GM18867 (cell line): ENCODE results near the gene TWNK.

ENCODE experiments used
- ATAC-seq: cut with Tn5 transposase; IDR thresholded peaks from one replicate; pipeline ENCODE4 v1.9.1; 2021; ENCODE audit warnings: mild to moderate bottlenecking, moderate library complexity; ENCODE audit not compliant: unreplicated experiment

The TWNK gene

DNA sequence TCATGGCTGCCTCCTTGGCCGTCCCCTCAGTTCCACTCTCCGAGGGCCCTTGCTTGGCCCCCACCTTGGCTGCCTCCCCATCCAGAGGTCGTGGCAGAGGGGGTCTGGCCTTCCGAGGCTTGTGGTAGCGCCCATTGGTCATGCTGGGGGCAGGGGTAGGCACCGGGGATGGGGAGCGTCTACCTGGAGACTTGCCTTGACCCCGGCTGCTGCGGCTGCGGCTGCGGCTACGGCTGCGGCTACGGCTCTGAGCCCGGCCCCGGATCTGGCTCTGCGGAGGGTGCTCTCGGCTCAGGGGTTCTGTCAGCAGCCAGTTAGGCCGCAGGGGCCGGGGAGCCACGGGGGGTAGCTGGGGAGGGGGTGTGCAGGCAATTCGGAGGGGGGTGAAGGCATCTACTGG lies 23.0 kb downstream of the TWNK start:
- no peak for ATAC-seq

DNA sequence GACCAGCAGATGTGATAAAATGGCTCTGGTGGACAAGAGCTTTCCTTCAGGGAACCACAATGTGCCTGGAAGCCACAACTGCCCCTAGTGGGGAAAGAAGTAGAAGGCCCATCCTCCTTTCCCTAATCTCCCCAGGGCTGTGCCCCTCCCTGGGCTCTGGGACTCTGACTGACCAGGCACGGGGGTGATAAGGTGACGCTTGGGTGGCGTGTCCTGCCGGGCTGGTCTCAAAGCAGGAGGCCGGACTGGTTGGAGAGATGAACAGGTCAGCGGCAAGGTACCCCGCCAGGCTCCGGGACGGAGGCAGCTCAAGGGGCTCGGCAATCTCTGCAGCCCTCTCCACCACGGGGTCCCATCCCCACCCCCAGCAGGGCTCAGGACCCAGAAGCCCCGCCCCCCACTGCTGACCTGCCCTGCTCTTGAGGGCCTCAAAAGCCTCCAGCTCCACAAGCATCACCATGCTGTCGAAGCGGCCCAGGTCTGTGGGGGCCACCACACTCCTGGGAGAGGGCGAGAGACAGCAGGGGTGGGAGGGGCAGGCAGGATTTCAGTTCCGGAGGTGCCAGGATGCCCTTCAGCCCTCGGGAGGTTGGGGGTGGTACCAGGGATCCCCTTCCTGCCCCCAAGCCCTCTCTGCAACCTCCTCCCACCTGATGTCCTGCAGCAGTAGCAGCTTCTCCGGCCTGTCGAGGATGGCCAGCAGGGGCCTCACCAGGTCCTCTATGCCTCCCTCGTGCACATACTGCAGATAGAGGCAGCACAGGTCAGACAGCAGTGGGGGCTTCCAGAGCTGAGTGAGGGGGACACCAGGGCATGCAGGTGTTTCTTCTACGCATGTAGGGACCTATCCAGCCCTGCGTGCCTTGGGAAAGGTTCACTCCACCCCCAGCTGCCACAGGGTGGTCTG lies 24.4 kb downstream of the TWNK start:
- ATAC-seq: no peak

DNA sequence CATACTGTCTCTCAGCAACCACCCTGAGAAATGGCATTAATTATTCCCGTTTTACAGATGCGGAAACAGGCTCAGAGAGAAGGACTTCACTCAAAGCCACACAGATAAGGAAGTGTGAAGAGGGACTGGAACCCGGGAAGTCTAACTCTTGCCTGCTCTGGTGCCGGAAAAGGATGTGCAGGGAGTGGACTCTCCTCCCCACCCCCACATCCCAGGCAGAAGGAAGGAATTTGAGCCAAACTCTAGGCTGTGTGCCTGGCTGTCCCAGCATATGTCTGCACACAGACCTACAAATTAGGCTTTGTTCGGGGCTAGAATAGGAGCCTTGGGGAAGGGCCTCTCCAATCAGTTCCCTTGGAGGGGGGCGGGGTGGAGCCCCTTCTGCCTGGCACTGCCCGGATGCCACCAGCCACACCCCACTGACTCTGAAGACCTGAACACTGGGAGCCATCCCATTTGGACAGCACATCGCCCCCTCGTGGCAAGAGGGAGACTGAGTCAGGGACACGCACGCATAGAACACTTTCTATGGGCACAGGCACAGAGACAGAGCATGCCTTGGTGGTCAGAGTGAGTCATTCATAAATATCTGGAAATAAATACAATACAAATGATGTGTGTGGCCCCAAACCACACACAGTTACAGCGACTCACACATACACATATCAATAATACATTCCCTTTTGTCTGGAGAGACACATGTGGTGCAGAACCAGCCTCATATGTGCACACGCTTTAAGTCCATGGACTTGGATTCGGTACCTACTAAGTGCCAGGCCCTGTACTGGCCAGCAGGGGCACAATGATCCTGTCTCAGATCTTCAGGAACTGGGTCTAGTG lies 25.4 kb downstream of the TWNK start:
- ATAC-seq: peak; percentile 75

DNA sequence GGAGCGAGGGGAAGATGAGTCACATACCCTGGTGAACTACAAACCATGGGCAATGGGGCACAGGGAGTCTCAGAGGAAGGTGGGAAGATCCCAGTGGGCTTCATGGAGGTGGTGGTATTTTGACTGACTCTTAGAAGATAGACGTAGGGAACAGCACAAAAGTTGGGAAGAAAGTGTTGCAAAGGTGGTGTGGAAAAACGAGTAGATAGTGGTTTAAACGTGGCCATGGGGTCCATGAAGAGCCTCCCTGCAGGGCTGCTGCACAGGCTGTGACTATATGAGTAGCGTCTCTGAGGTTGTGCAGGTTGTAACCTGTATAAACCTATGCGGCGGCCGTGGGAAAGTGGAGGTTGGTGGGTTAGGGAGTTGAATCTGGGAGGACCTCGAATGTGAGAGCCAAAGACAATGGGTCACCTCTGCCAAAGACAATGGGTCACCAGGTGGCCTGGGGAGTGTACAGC lies 26.1 kb downstream of the TWNK start:
- ATAC-seq: no peak

DNA sequence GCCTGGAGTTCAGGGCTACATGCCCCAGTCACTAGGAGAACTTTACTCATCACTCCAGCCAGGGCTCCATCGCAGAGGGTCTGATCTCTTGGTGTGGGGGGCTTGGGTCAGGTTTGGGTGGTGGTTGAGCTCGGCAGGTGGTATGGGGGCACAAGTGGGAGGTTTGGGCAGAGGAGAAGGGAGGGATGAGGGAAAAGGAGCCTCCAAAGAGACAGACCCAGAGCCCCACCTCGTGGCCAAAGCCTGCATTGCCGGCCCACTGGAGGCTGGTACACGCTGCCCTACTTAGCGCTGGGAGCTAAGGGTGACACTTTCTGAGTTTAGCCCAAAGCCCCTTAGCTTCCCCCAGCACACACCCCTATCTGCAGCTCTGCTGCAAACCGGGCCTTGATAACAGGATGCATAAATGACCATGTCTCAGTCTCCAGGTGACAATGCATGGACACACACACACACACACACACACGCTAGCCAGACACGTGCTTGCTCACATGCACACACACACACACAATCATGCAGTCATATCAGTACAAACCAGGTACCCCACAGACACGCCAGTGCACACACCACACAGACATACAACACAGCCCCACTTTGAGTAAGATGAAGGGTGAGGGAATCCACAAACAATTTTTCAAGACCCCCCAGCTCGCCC lies 27.0 kb downstream of the TWNK start:
- no peak for ATAC-seq

DNA sequence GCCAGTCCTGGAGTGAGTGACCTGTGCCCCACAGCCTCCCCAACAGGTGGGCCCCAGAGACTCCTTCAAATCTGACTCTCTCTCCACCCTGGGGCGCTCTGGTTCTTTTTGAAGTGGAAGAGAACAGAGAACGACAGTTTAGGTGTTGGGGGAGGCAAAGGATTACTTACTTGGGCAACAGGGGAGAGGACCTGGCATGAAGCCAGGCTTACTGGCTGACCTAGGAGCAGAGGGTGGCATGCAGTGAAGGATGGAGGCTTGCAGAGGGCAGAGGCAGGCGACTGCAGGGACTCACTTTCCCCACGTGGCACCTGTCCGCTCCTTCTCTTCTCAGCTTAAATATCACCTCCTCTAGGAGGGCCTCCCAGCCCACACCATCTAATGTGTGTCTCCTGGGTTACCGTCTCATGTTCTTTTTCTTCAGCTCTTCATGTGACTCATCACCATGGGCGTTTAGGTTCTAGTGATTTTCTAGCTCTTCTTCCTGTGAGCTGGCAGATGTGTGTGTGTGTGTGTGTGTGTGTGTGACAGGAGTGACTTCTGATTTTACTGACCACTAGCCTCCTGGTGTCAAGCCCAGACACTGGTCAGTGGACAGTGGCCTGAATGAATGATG lies 27.7 kb downstream of the TWNK start:
- ATAC-seq: no peak

DNA sequence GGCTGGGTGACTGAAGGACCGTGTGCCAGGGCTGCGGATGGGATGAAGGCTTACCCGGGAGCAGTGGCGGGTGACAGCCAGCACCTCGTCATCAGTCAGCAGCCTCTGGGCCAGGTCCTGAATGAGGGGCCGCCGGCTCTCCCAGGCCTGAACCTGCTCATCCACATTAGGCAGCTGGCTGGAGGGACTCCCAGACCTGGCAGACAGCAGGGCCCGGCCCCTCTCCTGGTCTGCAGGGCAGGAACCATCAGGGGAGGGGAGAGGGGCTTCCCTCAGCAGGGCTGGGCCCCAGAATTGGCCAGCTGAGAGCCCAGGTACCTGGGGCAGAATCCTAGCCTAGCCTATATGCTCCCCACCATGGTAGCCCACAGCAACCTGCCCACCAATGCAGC lies 28.2 kb downstream of the TWNK start:
- ATAC-seq: no peak

DNA sequence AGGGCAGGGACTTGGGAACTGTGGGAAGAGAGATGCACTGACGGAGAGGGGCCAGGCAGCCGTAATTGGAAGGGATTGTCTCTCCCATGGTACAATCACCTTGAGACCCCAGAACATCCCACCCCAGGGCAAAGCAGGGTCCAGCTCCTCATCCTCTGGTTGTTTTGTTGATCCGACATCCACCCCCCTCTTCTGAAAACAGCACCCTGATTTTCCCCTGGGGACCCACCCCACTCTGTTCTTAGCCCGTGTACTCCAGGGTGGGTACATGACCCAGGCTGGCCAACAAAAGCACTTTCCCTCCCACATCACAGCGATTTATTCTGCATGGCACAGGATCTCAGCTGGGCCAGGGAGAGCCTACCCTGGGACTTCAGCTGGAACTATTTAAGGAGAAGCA lies 29.5 kb downstream of the TWNK start:
- ATAC-seq: no peak

DNA sequence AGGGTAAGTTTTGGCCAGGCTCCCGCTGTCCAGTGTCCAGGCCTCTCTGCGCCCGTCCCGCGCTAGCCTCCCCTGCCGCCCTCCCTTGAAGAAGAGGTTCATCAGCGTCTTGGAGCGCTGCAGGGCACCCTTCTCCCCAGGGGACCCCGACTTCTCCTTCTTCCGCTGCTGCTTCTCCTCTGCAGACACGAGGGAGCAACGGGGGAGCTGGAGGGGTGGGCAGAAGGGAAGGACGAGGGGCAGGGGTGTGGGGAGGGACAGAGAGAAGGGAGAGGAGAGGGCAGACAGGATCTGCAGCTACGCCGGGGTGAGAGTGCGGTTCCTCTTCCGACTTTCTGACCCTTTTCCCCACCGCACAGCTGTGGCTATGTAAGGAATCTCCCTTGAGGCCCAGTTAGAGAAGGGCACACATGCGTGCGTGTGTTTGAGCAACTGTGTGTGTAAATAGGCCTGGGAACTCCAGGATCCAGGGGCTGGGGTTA lies 30.8 kb downstream of the TWNK start:
- no peak for ATAC-seq

DNA sequence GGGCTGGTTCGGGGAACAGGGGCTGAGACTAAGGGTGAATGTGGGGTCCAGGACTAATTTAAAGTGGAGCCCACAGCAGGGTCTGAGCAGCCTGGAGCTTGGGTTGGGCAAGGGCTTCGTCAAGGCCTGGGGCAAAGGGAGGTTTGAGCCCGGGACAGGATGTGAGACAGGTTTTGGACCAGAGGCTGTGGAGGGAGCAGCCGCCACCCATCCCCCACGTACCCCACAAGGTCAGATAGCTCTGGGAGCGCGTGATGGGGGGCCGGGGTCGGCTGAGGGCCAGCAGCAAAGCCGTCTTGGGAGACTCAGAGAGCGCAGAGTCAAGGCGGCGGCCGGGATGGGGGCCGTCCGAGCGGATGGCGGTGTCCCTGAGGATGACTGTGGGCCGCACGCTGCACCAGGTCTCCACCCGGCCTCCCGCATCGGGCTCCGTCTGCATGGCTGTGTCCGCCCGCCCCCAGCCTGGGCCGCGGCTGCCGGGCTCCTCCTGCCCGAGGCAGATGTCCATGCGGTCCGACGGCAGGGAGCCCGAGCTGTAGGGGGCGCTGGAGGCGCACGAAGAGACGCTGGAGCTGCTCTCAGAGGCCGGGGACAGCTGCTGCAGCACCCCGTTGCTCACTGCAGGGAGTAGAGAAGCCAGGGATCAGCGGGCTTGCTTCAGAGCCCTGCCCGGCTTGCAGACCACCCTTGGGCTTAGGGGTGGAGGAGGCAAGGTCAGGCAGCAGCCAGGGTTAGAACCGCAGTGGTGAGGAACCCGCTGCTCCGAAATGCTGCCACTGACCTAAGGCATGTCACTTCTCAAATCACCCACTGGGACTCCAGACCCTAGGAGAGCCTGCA lies 31.5 kb downstream of the TWNK start:
- ATAC-seq: no peak

DNA sequence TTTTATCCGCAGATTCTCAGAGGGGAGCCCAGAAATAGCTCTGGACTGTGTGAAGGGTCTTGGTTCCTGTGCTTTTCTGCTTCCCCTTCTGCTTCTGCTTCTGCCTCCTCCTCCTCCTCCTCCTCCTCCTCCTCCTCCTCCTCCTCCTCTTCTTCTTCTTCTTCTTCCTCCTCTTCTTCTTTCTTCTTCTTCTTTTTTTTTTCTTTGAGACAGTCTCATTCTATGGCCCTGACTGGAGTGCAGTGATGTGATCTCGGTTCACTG lies 32.0 kb downstream of the TWNK start:
- ATAC-seq: no peak

DNA sequence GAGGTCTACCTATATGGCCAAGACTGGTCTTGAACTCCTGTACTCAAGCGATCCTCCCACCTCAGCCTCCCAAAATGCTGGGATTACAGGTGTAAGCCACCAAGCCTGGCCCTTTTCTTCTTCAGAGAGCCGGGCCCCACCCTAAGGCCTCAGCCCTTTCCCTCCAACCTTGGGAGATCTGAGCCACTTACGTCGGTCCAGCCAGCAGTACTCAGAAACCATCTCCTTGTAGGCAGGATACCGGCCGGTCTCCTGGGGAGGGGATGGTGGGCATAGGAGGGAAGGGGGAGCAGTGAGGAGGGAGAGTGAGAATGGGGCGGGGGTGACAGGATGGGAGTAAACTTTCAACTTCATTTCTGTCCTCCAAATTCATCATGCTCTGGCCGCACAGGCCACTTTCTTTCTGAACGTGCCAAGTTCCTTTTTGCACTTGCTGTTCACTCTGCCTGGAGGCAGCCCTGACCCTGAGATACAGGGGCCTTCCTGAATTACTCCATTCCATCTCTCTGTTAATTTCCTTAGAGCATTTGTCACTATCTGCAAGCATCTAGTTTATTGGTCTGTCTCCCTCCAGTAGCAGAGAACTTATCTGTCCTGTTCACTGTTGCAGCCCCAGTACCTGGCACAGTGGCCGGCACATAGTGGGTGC lies 33.2 kb downstream of the TWNK start:
- ATAC-seq: no peak

DNA sequence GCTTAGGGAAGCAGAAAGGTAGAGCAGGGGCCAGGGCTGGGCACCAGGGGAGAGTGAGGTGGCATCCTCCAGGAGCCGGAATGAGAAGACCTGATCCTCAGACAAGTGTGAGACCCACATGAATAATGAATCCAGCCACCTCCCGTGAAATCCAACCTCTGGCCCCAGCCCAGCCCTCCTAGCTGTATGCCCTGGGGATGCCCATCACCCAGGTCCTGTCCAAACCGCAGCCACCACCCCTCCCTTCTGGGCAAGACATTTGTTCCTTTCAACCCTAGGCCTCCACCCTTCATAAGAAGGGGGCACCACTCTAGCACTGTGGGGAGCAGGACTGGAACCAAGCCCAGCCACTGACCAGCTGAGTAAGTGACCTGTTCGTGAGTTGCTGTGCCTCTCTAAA lies 33.9 kb downstream of the TWNK start:
- no peak for ATAC-seq

DNA sequence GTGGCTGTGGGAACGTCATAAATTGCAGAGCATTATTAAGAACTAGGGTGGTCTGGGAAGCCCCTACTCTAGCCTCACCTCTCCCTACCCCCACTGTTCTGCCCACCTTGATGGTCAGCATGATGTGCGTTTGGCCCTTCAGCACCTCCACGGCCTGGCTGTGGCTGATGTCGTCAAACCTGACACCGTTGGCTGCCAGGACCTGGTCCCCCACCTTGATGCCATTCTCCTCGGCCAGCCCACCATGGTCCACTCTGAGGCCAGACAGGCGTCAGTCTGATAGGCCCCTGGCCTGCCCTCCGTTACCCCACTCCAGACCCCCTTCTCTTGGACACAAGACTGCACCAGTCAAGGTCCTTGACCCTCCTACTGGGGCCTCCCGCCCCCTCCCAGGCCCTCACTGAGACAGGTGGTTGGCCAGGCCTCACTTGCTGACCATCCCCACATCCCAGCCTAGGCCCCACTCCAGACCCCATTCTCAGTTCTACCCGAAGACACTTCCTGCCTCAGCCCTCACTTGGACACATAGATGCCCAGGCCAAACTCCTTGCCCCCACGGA lies 34.4 kb downstream of the TWNK start:
- no peak for ATAC-seq

DNA sequence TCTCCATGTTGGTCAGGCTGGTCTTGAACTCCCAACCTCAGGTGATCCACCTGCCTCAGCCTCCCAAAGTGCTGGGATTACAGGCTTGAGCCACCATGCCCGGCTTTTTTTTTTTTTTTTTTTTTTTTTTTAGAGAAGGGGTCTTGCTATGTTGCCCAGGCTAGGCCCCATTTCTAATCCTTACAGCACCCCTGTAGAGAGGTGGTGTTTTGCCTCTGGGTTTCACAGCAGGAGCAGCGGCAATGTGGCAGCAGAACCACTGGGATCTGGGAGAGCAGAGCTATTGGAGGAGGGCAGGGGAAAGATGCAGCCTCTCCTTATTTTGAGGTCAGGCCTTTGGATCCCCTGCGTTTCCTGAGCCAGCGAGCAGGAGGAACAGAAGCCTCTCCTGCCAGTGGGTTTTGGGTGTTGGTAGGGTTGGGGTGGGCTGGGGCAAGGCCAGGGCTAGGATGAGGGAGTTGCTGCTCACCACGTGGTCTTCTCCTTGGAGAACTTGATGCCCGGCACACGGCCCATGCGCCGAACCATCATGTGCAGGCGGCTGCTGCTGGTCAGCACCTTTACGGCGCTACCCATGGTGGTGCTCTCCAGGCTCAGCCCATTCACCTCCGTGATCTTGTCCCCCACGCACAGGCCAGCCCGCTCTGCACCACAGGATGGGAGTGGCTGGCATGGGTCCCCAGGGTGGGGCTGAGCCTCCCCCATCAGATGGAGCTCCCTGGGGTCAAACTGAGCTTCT lies 35.8 kb downstream of the TWNK start:
- ATAC-seq: no peak

DNA sequence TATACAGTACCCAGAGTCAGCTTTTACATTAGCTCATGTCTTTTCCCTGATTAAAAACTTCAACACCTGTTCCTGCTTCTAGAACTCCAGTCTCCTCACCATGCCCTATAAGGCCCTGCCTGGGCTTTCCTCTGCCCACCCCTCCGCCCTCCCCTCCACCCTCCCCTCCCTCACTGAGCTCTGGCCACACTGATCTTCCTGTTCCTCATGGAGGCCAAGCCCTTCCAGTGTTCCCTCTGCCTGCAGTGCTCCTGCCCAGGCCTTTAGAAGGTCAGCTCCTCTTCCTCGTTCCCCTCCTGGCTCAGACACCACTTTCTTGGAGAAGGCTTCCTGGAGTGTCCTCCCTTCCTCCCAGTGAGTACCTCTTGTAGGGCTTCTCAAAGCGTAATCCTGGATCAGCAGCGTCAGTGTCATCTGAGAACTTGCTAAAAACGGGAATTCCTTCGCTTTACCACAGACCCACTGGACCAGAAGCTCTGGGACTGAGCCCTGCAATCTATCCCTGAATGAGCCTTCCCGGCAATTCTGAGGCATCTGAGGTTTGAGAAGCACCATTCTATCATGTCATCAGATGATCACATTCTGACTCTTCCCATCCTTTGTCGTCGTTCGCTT lies 39.9 kb downstream of the TWNK start:
- no peak for ATAC-seq

DNA sequence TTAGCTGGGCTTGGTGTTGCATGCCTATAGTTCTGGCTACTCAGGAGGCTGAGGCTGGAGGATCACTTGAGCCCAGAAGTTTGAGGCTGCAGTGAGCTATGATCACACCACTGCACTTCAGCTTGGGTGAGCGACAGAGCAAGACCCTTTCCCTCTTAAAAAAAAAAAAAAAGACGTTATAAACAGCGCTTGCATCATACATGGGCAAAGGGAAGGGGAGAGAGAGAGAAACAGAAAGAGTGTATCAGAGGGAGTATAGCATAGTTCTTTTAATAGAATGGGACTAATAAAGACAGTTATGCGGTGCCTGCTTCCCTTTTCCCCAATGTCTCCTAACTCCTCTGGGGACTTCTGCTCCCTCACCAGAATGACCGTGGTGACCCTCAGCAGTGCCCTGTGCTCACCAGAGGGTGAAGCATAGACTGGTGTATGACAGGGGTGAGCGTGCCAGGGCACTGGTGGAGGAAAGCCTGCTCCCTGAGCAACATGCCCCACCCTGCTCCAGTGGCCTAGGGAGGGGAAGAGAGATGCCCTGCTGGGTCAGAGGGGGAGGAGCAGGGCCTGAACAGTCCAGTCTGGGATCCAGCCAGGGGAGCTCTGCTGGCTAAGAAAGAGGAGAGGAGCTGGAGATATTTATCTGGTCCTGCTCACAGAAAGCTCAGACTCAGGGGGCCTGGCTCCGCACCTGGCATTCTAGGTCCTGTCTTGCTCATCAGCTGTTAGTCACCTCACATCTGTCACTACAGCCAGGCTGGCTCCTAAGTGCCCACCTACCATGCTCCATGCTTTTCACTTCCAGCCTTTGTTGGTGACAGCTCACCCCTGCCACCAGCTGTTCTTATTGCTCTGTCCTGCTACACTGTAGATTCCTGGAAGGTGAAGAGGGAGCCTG lies 41.3 kb downstream of the TWNK start:
- no peak for ATAC-seq
